OCI-LY7 (cell line): ENCODE results near the gene EML6.

ENCODE experiments used
- EZH2phosphoT487 ChIP-seq: fragments of 200-600 bp; sonication (generic); IDR thresholded peaks from 2 replicates; pipeline ENCODE4 v1.6.1; 2018; ENCODE audit warnings: low read depth, borderline replicate concordance, mild to moderate bottlenecking, mixed run types, antibody characterized with exemption, low read length, moderate library complexity, mixed read lengths
- TF ChIP-seq, protein P1 (sequence below): fragments of 200-600 bp; sonication (generic); conservative IDR thresholded peaks from 2 replicates; pipeline ENCODE4 v1.5.1; 2014; ENCODE audit warnings: mild to moderate bottlenecking, antibody characterized with exemption, low read length, moderate library complexity, mixed read lengths

DNA sequence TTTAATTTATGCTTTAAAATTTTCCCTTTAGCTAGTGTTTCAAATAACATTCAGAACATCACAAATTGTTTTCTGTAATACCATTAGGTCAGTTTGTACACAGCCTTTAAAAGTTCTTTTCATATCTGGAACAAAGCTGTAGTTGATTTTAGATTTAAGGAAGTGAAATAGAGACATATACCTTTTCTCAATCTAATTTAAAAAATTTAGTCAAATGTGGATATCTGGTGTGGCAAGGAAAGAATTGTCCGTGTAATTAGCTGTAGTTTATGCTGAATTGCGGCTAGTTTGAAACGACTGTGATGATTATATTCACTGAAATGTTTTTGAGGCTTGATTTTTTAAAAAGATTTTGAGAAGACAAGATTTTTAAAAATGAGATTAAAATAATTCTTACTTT is 59.9 kb downstream of the EML6 start:
- TF ChIP-seq, protein P1, sequence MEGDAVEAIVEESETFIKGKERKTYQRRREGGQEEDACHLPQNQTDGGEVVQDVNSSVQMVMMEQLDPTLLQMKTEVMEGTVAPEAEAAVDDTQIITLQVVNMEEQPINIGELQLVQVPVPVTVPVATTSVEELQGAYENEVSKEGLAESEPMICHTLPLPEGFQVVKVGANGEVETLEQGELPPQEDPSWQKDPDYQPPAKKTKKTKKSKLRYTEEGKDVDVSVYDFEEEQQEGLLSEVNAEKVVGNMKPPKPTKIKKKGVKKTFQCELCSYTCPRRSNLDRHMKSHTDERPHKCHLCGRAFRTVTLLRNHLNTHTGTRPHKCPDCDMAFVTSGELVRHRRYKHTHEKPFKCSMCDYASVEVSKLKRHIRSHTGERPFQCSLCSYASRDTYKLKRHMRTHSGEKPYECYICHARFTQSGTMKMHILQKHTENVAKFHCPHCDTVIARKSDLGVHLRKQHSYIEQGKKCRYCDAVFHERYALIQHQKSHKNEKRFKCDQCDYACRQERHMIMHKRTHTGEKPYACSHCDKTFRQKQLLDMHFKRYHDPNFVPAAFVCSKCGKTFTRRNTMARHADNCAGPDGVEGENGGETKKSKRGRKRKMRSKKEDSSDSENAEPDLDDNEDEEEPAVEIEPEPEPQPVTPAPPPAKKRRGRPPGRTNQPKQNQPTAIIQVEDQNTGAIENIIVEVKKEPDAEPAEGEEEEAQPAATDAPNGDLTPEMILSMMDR: no peak
- no peak for TF ChIP-seq EZH2phosphoT487
